GM19025 (cell line): ENCODE data around the gene C2orf92.

Experiments used
- ATAC-seq: cut with Tn5 transposase; IDR thresholded peaks from one replicate; pipeline ENCODE4 v1.9.1; 2021; ENCODE audit warnings: mild to moderate bottlenecking, low read depth, moderate library complexity; ENCODE audit not compliant: unreplicated experiment

The C2orf92 gene

GRCh38 chr2:97712693-97713295, 43.3 kb downstream of the C2orf92 start:
- no peak for ATAC-seq

- no peak for ATAC-seq
Observed at GRCh38 chr2:97713296-97714083, 44.0 kb downstream of the C2orf92 start, which contains the start of gene ZAP70. ZAP70 (plus strand) TSS chr2:97713576; CDS start chr2:97724037, 10,461 bp downstream.

GRCh38 chr2:97714084-97714949, 44.8 kb downstream of the C2orf92 start:
- no peak for ATAC-seq

GRCh38 chr2:97714950-97715652, 45.6 kb downstream of the C2orf92 start:
- no peak for ATAC-seq

- no peak for ATAC-seq
Observed at GRCh38 chr2:97715951-97716694, 46.6 kb downstream of the C2orf92 start.

- no peak for ATAC-seq
Observed at GRCh38 chr2:97716695-97717612, 47.4 kb downstream of the C2orf92 start.

- no peak for ATAC-seq
Observed at GRCh38 chr2:97717613-97717995, 48.1 kb downstream of the C2orf92 start.

GRCh38 chr2:97718051-97718882, 48.8 kb downstream of the C2orf92 start:
- ATAC-seq: peak; percentile 71

- no peak for ATAC-seq
Observed at GRCh38 chr2:97718942-97719341, 49.4 kb downstream of the C2orf92 start.

GRCh38 chr2:97719362-97720155, 50.0 kb downstream of the C2orf92 start:
- no peak for ATAC-seq

GRCh38 chr2:97720746-97721145, 51.2 kb downstream of the C2orf92 start:
- no peak for ATAC-seq

GRCh38 chr2:97722227-97722626, 52.7 kb downstream of the C2orf92 start:
- no peak for ATAC-seq

- no peak for ATAC-seq
Observed at GRCh38 chr2:97723156-97724072, 53.9 kb downstream of the C2orf92 start.

- ATAC-seq: no peak
Observed at GRCh38 chr2:97724073-97724410, 54.5 kb downstream of the C2orf92 start.

- ATAC-seq: no peak
Observed at GRCh38 chr2:97724501-97724900, 55.0 kb downstream of the C2orf92 start.
